BJ (cell line): ENCODE results near the gene DMD. TPM values are rescaled to one million over a fixed set of nuclear protein-coding genes. Genes with fewer than 3 reads are reported as not detected.

Source experiments
- CTCF ChIA-PET: fragments of 350-600 bp; formaldehyde crosslinking; extraction: SDS; loops from one replicate; lab custom pipeline; 2021; ENCODE audit warnings: antibody characterized with exemption, inconsistent platforms; lab: Yijun Ruan, JAX
- POLR2A ChIA-PET: fragments of 300-600 bp; sonication (Branson Sonifier 250); formaldehyde crosslinking; extraction: SDS; loops from one replicate; lab custom pipeline; 2021; ENCODE audit warnings: antibody characterized with exemption; lab: Charles Lee
- DNase-seq: peaks from one replicate; pipeline ENCODE4 v3.0.0-alpha.2; 2011; ENCODE audit warnings: low read depth
- H3K27me3 ChIP-seq: 2 replicates; pipeline ENCODE4 v1.6.0; 2011; ENCODE audit warnings: low read length; ENCODE audit not compliant: control insufficient read depth, insufficient read depth
- H3K36me3 ChIP-seq: 2 replicates; pipeline ENCODE4 v1.5.1; 2011; ENCODE audit warnings: low read length; ENCODE audit not compliant: control insufficient read depth, insufficient read depth
- H3K4me3 ChIP-seq: 2 replicates; pipeline ENCODE4 v1.5.1; 2011; ENCODE audit warnings: low read depth, mild to moderate bottlenecking, control low read depth, low read length
- CTCF ChIP-seq: IDR thresholded peaks from 2 replicates; pipeline ENCODE4 v1.5.1; 2011; ENCODE audit warnings: low read depth, mild to moderate bottlenecking, control low read depth, inconsistent platforms, low read length, moderate library complexity; ENCODE audit not compliant: insufficient read depth
- polyA plus RNA-seq: library from polyadenylated mRNA; depleted of rRNA; stranded (reverse); fragments of >200 nt; gene quantifications from 2 replicates; pipeline ENCODE4 v1.2.3, GENCODE V29; 2011

The DMD gene
- polyA plus RNA-seq, 1 experiment = 12.5 TPM

GRCh38 chrX:31921236-31921635, 1290.1 kb downstream of the DMD start:
- no peaks in the 10 kb centered on the region for H3K27me3 ChIP-seq
- TF ChIP-seq CTCF = no peak
- no peaks in the 10 kb centered on the region for H3K36me3 ChIP-seq
- H3K4me3 ChIP-seq = no peak overlapping the region
- CTCF ChIA-PET = no interaction called here
- POLR2A ChIA-PET = no interaction called here
- DNase-seq = no peak

- CTCF ChIA-PET = no interaction called here
- no peaks in the 10 kb centered on the region for H3K27me3 ChIP-seq
- H3K36me3 ChIP-seq = no peaks in the 10 kb centered on the region
- POLR2A ChIA-PET = no interaction called here
- DNase-seq = no peak
- no peak overlapping the region for H3K4me3 ChIP-seq
- no peak for TF ChIP-seq CTCF
Observed at GRCh38 chrX:31909850-31910572, 1301.3 kb downstream of the DMD start.

GRCh38 chrX:31894152-31894551, 1317.2 kb downstream of the DMD start:
- Histone ChIP-seq H3K27me3 (no peaks in the 10 kb centered on the region), H3K4me3 (no peak overlapping the region), H3K36me3 (no peaks in the 10 kb centered on the region)
- DNase-seq = no peak
- ChIA-PET POLR2A (no interaction called here), CTCF (no interaction called here)
- no peak for TF ChIP-seq CTCF

GRCh38 chrX:31893525-31893924, 1317.8 kb downstream of the DMD start:
- POLR2A ChIA-PET = no interaction called here
- CTCF ChIA-PET = no interaction called here

GRCh38 chrX:31889088-31889487, 1322.3 kb downstream of the DMD start:
- TF ChIP-seq CTCF = no peak
- CTCF ChIA-PET = no interaction called here

More at GRCh38 chrX:31893525-31893924, 1317.8 kb downstream of the DMD start:
- no peak for DNase-seq
- H3K36me3 ChIP-seq = no peaks in the 10 kb centered on the region
- TF ChIP-seq CTCF = no peak
- no peaks in the 10 kb centered on the region for H3K27me3 ChIP-seq
- no peak overlapping the region for H3K4me3 ChIP-seq

More at GRCh38 chrX:31889088-31889487, 1322.3 kb downstream of the DMD start:
- Histone ChIP-seq H3K36me3 (no peaks in the 10 kb centered on the region), H3K4me3 (no peak overlapping the region), H3K27me3 (no peaks in the 10 kb centered on the region)
- DNase-seq = no peak
- POLR2A ChIA-PET = no interaction called here
